Gastrocnemius medialis (tissue), 4 donors: Measurements from ENCODE around the gene FLT1. TPM values are rescaled to one million over a fixed set of nuclear protein-coding genes. Genes with fewer than 3 reads are reported as not detected.

ENCODE experiments used
- ATAC-seq, 2 donors: fragments of 150-250 bp; one replicate each; pipeline ENCODE4 v1.9.1; 2016
- DNase-seq, 2 donors: peaks; one replicate each; pipeline ENCODE4 v3.0.0-alpha.2; 2019
- H3K27ac ChIP-seq, 4 donors: fragments of 200-600 bp; sonication (generic); 1 replicate in 1 of 4; 2 replicates in 3 of 4; pipeline ENCODE4 v1.5.1; 2016 to 2018; ENCODE audit warnings: mild to moderate bottlenecking in 2 of 4, moderate library complexity in 1 of 4
- H3K27me3 ChIP-seq, 3 donors: fragments of 200-600 bp; sonication (generic) in 2 of 3; 1 replicate in 1 of 3; 2 replicates in 2 of 3; pipeline versions ENCODE4 v1.5.1 to v1.6.0; 2016 to 2019; ENCODE audit warnings: mild to moderate bottlenecking in 1 of 3, moderate library complexity in 1 of 3
- H3K36me3 ChIP-seq, 2 donors: fragments of 200-600 bp; sonication (generic) in 1 of 2; one replicate each; pipeline ENCODE4 v1.5.1; 2017 to 2018
- H3K4me1 ChIP-seq, 2 donors: fragments of 200-600 bp; sonication (generic) in 1 of 2; one replicate each; pipeline ENCODE4 v1.5.1; 2016 to 2017; ENCODE audit warnings: mild to moderate bottlenecking in 2 of 2
- H3K4me3 ChIP-seq, 4 donors: fragments of 200-600 bp; sonication (generic) in 3 of 4; 1 replicate in 1 of 4; 2 replicates in 3 of 4; pipeline ENCODE4 v1.5.1; 2016 to 2019; ENCODE audit warnings: mild to moderate bottlenecking in 2 of 4
- H3K9me3 ChIP-seq, 3 donors: fragments of 200-600 bp; sonication (generic) in 2 of 3; 1 replicate in 1 of 3; 2 replicates in 2 of 3; pipeline ENCODE4 v1.5.1; 2016 to 2019
- POLR2A ChIP-seq, 2 donors: fragments of 450-650 bp; IDR thresholded peaks; one replicate each; pipeline ENCODE4 v1.6.1; 2017; ENCODE audit warnings: antibody characterized with exemption in 2 of 2, mild to moderate bottlenecking in 2 of 2, moderate library complexity in 2 of 2
- in situ Hi-C, 4 donors: fragments of 200-750 bp; cut with MboI; loops; one replicate each; pipeline versions ENCODE4 v1.15.0 to v1.8.0; 2017; ENCODE audit warnings: low sequenced_read_pairs in 4 of 4
- intact Hi-C: fragments of 100-400 bp; cut with DNase I; formaldehyde crosslinking; loops from one replicate; pipeline ENCODE4 v1.15.1; 2023; ENCODE audit warnings: low total_unique reads
- total RNA-seq, 4 donors: library from RNA; depleted of rRNA; stranded (reverse); fragments of >200 nt; gene quantifications; one replicate each; pipeline versions ENCODE4 v1.1.0 to v1.2.3, GENCODE V29; 2016
- TF ChIP-seq, protein P1 (sequence below), 5 experiments: fragments of 450-650 bp in 3 of 5; fragments of 200-600 bp in 2 of 5; sonication (generic) in 2 of 5; IDR thresholded peaks in 4 of 5; conservative IDR thresholded peaks in 1 of 5; 1 replicate in 4 of 5; 2 replicates in 1 of 5; pipeline ENCODE4 v1.5.1; 2016 to 2019; ENCODE audit warnings: antibody characterized with exemption in 5 of 5, mild to moderate bottlenecking in 3 of 5, moderate library complexity in 3 of 5

The FLT1 gene
- total RNA-seq, 4 donors from 2014 or later = 20.7 to 42.9 (median 29.5) TPM

DNA sequence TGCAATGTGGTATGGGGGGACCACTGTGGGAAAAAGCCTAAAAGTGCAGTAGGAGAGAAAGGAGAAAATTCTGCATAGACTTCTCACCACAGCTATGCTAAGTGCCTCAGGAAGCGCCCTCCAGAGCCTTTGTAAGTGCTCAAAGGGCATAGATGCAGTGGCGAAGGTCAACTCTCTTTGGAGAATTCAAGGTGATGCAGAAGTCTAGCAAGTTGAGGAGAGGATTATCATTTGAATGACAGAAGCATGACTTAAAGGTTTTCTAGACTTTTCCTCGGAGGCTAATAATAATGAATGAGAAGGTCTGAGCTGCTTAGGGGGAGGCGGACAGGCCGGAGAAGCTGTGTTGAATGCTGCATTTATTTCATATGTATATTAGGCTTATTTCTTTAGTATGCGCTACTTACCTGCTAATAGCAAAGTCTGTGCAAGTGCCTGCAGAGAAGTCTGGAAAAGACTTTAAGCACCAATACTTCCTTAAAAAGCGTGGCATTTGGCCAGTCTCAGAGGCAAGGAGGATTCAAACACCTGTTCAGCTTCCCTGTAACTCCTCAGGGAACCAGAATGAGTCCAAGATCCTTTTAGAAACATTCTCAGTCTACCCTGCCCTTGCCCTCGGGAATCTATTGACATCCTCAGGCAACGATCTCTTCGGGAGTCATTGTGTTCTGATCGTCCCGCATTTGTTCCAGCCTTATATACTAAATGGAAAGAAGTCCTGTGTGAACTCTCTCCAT is 56.2 kb downstream of the FLT1 start:
- no peak overlapping the region for H3K4me3 ChIP-seq
- H3K27ac ChIP-seq = no peak overlapping the region
- DNase-seq (no peak), ATAC-seq (no peak)
- TF ChIP-seq, protein P1, sequence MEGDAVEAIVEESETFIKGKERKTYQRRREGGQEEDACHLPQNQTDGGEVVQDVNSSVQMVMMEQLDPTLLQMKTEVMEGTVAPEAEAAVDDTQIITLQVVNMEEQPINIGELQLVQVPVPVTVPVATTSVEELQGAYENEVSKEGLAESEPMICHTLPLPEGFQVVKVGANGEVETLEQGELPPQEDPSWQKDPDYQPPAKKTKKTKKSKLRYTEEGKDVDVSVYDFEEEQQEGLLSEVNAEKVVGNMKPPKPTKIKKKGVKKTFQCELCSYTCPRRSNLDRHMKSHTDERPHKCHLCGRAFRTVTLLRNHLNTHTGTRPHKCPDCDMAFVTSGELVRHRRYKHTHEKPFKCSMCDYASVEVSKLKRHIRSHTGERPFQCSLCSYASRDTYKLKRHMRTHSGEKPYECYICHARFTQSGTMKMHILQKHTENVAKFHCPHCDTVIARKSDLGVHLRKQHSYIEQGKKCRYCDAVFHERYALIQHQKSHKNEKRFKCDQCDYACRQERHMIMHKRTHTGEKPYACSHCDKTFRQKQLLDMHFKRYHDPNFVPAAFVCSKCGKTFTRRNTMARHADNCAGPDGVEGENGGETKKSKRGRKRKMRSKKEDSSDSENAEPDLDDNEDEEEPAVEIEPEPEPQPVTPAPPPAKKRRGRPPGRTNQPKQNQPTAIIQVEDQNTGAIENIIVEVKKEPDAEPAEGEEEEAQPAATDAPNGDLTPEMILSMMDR (IDR thresholded peaks at IDR 0.05 in 4 of 5, conservative IDR thresholded peaks at IDR 0.05 in 1 of 5) = no peak
- TF ChIP-seq POLR2A (IDR thresholded peaks at IDR 0.05) = no peak
- intact Hi-C loops = no loop called here
- in situ Hi-C loops = no loop called here
- H3K9me3 ChIP-seq = no peaks in the 10 kb centered on the region
- H3K4me1 ChIP-seq = peaks cover 0 to 13% of the 10 kb centered on the region in 2 donors
- H3K36me3 ChIP-seq = no peaks in the 10 kb centered on the region
- H3K27me3 ChIP-seq = no peaks in the 10 kb centered on the region

DNA sequence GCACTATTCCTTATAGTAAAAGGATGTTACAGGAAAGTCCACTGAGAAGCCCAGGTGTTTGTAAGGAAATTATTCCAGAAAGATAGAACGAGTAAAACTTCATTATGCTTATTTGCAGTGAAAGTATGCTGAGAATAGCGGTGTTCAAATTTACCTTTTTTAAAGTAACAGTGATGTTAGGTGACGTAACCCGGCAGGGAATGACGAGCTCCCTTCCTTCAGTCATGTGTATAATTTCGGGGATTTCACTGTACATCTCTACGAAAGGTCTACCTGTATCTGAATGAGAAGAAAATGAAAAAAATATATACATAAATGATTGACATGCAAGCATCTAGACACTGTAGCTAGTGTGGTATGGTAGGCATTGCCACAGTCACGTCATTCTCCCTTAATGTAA is 56.9 kb downstream of the FLT1 start:
- H3K36me3 ChIP-seq = no peaks in the 10 kb centered on the region
- H3K27ac ChIP-seq = no peak overlapping the region
- H3K9me3 ChIP-seq = no peaks in the 10 kb centered on the region
- no peak for ATAC-seq
- no peak for TF ChIP-seq POLR2A (IDR thresholded peaks at IDR 0.05)
- TF ChIP-seq, protein P1 (IDR thresholded peaks at IDR 0.05 in 4 of 5, conservative IDR thresholded peaks at IDR 0.05 in 1 of 5) = no peak
- no peak overlapping the region for H3K4me3 ChIP-seq
- intact Hi-C loops = no loop called here
- H3K27me3 ChIP-seq = no peaks in the 10 kb centered on the region
- no peak for DNase-seq
- H3K4me1 ChIP-seq = peaks cover 0 to 15% of the 10 kb centered on the region in 2 donors
- in situ Hi-C loops = no loop called here

DNA sequence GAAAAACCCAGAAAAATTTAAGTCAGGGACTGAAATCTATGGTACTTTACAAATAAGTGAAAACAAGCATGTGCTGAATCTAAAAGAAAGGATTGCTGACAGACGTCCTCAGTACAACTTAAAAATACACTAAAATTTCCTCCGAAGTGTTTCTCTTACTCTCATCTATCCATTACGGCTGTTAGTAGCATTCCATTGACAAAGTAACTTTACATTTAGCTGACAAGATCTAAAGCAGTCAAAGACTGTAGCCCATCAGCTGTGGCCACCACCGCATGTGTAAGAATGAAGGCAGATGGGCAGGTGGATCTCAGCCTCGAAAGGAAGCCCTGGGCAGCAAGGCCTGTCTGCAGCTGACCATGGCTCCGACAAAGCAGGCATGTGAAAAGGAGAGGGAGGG is 59.0 kb downstream of the FLT1 start:
- in situ Hi-C loops = no loop called here
- intact Hi-C loops = no loop called here
- Histone ChIP-seq H3K4me1 (peaks cover 0 to 18% of the 10 kb centered on the region in 2 donors), H3K9me3 (no peaks in the 10 kb centered on the region), H3K27me3 (no peaks in the 10 kb centered on the region), H3K36me3 (no peaks in the 10 kb centered on the region), H3K4me3 (no peak overlapping the region), H3K27ac (peak overlapping the region in 1 of 4 donors; percentile 15)
- no peak for DNase-seq
- no peak for TF ChIP-seq POLR2A (IDR thresholded peaks at IDR 0.05)
- TF ChIP-seq, protein P1 (IDR thresholded peaks at IDR 0.05 in 4 of 5, conservative IDR thresholded peaks at IDR 0.05 in 1 of 5) = no peak
- no peak for ATAC-seq

DNA sequence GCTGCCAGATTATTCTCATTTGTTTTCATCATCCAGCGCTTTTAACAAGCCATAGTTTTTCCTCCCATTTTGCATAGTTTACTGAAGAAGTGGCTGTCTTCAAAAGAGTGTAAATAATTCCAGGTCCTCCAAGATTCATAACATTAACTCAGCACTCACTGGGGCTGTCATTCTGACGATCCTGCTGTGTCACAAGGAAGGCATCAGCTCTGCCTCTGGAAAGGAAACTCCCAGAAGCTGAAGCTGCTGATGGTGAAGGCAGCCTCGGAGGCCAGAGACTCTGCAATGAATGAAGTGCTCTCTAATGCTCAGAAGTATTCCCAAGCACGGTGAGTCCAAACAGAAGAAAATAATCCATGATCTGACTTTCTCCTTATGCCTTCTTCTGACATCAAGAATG is 60.0 kb downstream of the FLT1 start:
- Histone ChIP-seq H3K36me3 (no peaks in the 10 kb centered on the region), H3K4me1 (peaks cover 0 to 16% of the 10 kb centered on the region in 2 donors)
- intact Hi-C loops = no loop called here

More for the DNA sequence above, 60.0 kb downstream of the FLT1 start:
- in situ Hi-C loops = no loop called here
- ATAC-seq (no peak), DNase-seq (no peak)
- Histone ChIP-seq H3K4me3 (no peak overlapping the region), H3K9me3 (no peaks in the 10 kb centered on the region), H3K27me3 (no peaks in the 10 kb centered on the region), H3K27ac (peak overlapping the region in 2 of 4 donors; percentile 11 to 31)
- TF ChIP-seq, protein P1 (IDR thresholded peaks at IDR 0.05 in 4 of 5, conservative IDR thresholded peaks at IDR 0.05 in 1 of 5) = no peak
- TF ChIP-seq POLR2A (IDR thresholded peaks at IDR 0.05) = no peak
